ENCODE data around the gene RPAIN. TPM values are rescaled to one million over a fixed set of nuclear protein-coding genes. Genes with fewer than 3 reads are reported as not detected.

RPAIN gene
- total and polyA plus RNA-seq, 2 of the 13 experiments (the other 11 are each of a cell fraction or from before 2014, with no cell fraction given), result 42.1 to 58.5 TPM

DNA sequence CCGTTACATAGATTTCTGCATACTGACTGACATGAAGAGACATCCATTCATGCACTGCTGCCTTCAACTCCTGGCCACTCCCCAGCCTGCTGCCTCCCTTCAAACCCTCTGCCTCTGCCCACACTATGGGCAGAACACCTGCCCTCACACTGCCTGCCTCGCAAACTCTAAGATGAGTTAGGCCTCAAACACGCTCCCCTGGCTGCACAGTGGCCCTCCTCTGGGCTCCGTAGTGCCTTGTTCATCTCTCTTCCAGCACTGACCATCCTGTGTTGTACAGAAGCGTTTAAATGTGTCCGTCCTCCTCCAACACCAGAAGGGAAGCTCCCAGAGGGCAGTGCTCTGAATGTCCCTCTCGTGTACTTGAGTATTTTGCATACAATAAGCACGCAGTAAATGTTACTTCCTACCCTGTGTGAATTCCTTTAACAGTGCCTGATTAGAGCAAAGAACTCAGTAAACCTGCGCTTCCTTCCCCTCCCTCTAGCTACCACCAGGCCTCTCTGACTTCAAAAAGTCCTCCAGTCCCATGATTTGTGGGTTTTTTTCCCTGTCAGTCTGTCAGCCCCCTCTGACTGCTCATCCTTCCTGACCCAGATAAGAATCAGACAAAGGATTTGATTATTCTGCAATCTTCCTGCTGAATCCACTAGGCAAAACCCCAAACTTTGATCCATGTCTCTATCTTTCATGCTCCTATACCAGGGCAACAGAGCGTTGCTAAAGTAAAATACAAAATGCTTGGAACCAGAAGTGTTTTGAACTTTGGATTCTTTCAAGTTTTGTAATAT, 44.9 kb downstream of the RPAIN start (continued):
- TF ChIP-seq ATF4 (CRISPR knock-in tag; IDR thresholded peaks at IDR 0.05), result 0 out of 4 replicates have a peak, but pooled peaks of 1 of the 2 experiments have one; percentile 21
- peak in 1 of 2 experiments; percentile 13; a peak in 1 of 4 replicates for TF ChIP-seq KLF16 (CRISPR knock-in tag; IDR thresholded peaks at IDR 0.05)
- TF ChIP-seq, protein P1, sequence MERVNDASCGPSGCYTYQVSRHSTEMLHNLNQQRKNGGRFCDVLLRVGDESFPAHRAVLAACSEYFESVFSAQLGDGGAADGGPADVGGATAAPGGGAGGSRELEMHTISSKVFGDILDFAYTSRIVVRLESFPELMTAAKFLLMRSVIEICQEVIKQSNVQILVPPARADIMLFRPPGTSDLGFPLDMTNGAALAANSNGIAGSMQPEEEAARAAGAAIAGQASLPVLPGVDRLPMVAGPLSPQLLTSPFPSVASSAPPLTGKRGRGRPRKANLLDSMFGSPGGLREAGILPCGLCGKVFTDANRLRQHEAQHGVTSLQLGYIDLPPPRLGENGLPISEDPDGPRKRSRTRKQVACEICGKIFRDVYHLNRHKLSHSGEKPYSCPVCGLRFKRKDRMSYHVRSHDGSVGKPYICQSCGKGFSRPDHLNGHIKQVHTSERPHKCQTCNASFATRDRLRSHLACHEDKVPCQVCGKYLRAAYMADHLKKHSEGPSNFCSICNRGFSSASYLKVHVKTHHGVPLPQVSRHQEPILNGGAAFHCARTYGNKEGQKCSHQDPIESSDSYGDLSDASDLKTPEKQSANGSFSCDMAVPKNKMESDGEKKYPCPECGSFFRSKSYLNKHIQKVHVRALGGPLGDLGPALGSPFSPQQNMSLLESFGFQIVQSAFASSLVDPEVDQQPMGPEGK (CRISPR knock-in tag; IDR thresholded peaks at IDR 0.05), result peak; percentile 54; the same call in 1 of the 2 replicates
- TF ChIP-seq REPIN1 (CRISPR knock-in tag; IDR thresholded peaks at IDR 0.05; ENCODE audit: borderline replicate concordance, low read depth), result peak; percentile 48; the same call in 1 of the 2 replicates
- TF ChIP-seq ZBTB3 (CRISPR knock-in tag; IDR thresholded peaks at IDR 0.05; ENCODE audit: borderline replicate concordance, low read depth), result no peak
- no peak for TF ChIP-seq MAF1 (CRISPR knock-in tag; IDR thresholded peaks at IDR 0.05; ENCODE audit: borderline replicate concordance)
- peak; percentile 54; the same call in 1 of the 2 replicates for TF ChIP-seq HDAC1 (CRISPR knock-in tag; IDR thresholded peaks at IDR 0.05)
- TF ChIP-seq KMT2A (CRISPR knock-in tag; IDR thresholded peaks at IDR 0.05), result peak; percentile 67; the same call in 1 of the 2 replicates
- TF ChIP-seq, protein P2, sequence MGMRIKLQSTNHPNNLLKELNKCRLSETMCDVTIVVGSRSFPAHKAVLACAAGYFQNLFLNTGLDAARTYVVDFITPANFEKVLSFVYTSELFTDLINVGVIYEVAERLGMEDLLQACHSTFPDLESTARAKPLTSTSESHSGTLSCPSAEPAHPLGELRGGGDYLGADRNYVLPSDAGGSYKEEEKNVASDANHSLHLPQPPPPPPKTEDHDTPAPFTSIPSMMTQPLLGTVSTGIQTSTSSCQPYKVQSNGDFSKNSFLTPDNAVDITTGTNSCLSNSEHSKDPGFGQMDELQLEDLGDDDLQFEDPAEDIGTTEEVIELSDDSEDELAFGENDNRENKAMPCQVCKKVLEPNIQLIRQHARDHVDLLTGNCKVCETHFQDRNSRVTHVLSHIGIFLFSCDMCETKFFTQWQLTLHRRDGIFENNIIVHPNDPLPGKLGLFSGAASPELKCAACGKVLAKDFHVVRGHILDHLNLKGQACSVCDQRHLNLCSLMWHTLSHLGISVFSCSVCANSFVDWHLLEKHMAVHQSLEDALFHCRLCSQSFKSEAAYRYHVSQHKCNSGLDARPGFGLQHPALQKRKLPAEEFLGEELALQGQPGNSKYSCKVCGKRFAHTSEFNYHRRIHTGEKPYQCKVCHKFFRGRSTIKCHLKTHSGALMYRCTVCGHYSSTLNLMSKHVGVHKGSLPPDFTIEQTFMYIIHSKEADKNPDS (CRISPR knock-in tag; IDR thresholded peaks at IDR 0.05), result peak; percentile 62; the same call in 1 of the 2 replicates
- 0 out of 2 replicates have a peak, but pooled peaks have one; percentile 18 for TF ChIP-seq IRF2 (CRISPR knock-in tag; IDR thresholded peaks at IDR 0.05)
- TF ChIP-seq HNRNPL (IDR thresholded peaks at IDR 0.05; ENCODE audit: low read depth, low read length), result 0 out of 2 replicates have a peak, but pooled peaks have one; percentile 47
- peak; percentile 27; the same call in 1 of the 2 replicates for TF ChIP-seq DMAP1 (CRISPR knock-in tag; IDR thresholded peaks at IDR 0.05)
- TF ChIP-seq HNF4A (CRISPR knock-in tag; IDR thresholded peaks at IDR 0.05), result peak; percentile 71
- no peak for TF ChIP-seq SNAPC5 (CRISPR knock-in tag; IDR thresholded peaks at IDR 0.05; ENCODE audit: borderline replicate concordance)
- 0 out of 2 replicates have a peak, but pooled peaks have one; percentile 64 for TF ChIP-seq GFI1 (CRISPR knock-in tag; IDR thresholded peaks at IDR 0.05; ENCODE audit: borderline replicate concordance)
- TF ChIP-seq NR2F6 (IDR thresholded peaks at IDR 0.05), result peak; percentile 6; the same call in 1 of the 2 replicates
- TF ChIP-seq NR2F6 (CRISPR knock-in tag; IDR thresholded peaks at IDR 0.05), result no peak
- TF ChIP-seq ZNF687 (CRISPR knock-in tag; IDR thresholded peaks at IDR 0.05), result peak; percentile 56
- TF ChIP-seq SOX5 (CRISPR knock-in tag; IDR thresholded peaks at IDR 0.05; ENCODE audit: borderline replicate concordance), result peak; percentile 79
